PC-9 (cell line): ENCODE data around the gene ARMC6. TPM values are rescaled to one million over a fixed set of nuclear protein-coding genes. Genes with fewer than 3 reads are reported as not detected.

Experiments
- BruUV-seq: library from RNA; stranded (reverse); fragments of 400-500 nt; replicated peaks from 2 replicates; lab custom pipeline; 2021; lab: Mats Ljungman, UMichigan
- CTCF ChIA-PET: fragments of 300-600 bp; sonication (Branson Sonifier 250); formaldehyde crosslinking; loops from one replicate; lab custom pipeline; 2022; ENCODE audit warnings: antibody characterized with exemption; lab: Charles Lee
- POLR2A ChIA-PET: fragments of 300-600 bp; sonication (Branson Sonifier 250); formaldehyde crosslinking; loops from one replicate; lab custom pipeline; 2022; ENCODE audit warnings: antibody characterized with exemption; ENCODE audit not compliant: unreplicated experiment; lab: Charles Lee
- DNase-seq, 2 experiments: peaks; one replicate each; pipeline versions ENCODE4 v3.0.0 to v3.0.0-alpha.2; 2015 to 2022; ENCODE audit warnings: mixed read lengths in 1 of 2
- H2AFZ ChIP-seq: fragments of 200-600 bp; sonication (generic); 2 replicates; pipeline ENCODE4 v1.8.1; 2017; ENCODE audit warnings: antibody characterized with exemption
- H3F3A ChIP-seq: fragments of 200-600 bp; sonication (generic); 2 replicates; pipeline ENCODE4 v1.8.1; 2017; ENCODE audit warnings: antibody characterized with exemption, mild to moderate bottlenecking, low read depth; ENCODE audit not compliant: insufficient read depth
- H3K27ac ChIP-seq: fragments of 200-600 bp; sonication (generic); 2 replicates; pipeline ENCODE4 v1.6.1; 2016; ENCODE audit warnings: mixed run types
- H3K27me3 ChIP-seq: fragments of 200-600 bp; sonication (generic); 2 replicates; pipeline ENCODE4 v1.6.1; 2016; ENCODE audit warnings: low read depth, mixed run types; ENCODE audit not compliant: insufficient read depth
- H3K36me3 ChIP-seq: fragments of 200-600 bp; sonication (generic); 2 replicates; pipeline ENCODE4 v1.6.1; 2016; ENCODE audit warnings: low read depth, mixed run types
- H3K4me1 ChIP-seq: fragments of 200-600 bp; sonication (generic); replicated peaks from 2 replicates; pipeline ENCODE4 v1.6.1; 2016; ENCODE audit warnings: mixed run types; ENCODE audit not compliant: insufficient read depth
- H3K4me2 ChIP-seq: fragments of 200-600 bp; sonication (generic); 2 replicates; pipeline ENCODE4 v1.6.1; 2017; ENCODE audit warnings: mixed run types
- H3K4me3 ChIP-seq: fragments of 200-600 bp; sonication (generic); 2 replicates; pipeline ENCODE4 v1.6.1; 2016; ENCODE audit warnings: mixed run types
- H3K79me2 ChIP-seq: fragments of 200-600 bp; sonication (generic); 2 replicates; pipeline ENCODE4 v1.6.1; 2017; ENCODE audit warnings: low read depth, mixed run types
- H3K9me2 ChIP-seq: fragments of 200-600 bp; sonication (generic); 2 replicates; pipeline ENCODE4 v1.8.1; 2017; ENCODE audit warnings: mild to moderate bottlenecking; ENCODE audit not compliant: insufficient read depth
- H3K9me3 ChIP-seq: fragments of 200-600 bp; sonication (generic); 2 replicates; pipeline ENCODE4 v1.8.1; 2016; ENCODE audit warnings: low read depth; ENCODE audit not compliant: insufficient read depth
- H4K20me1 ChIP-seq: fragments of 200-600 bp; sonication (generic); 2 replicates; pipeline ENCODE4 v1.8.1; 2017; ENCODE audit not compliant: insufficient read depth
- CTCF ChIP-seq: fragments of 200-600 bp; sonication (generic); conservative IDR thresholded peaks from 2 replicates; pipeline ENCODE4 v1.6.1; 2017; ENCODE audit warnings: mixed run types, antibody characterized with exemption, mild to moderate bottlenecking, moderate library complexity
- EZH2 ChIP-seq: fragments of 200-600 bp; sonication (generic); IDR thresholded peaks from 2 replicates; pipeline ENCODE4 v1.8.0; 2017; ENCODE audit warnings: antibody characterized with exemption, low read depth
- intact Hi-C: fragments of 100-400 bp; cut with micrococcal nuclease; formaldehyde crosslinking; loops from one replicate; pipeline ENCODE4 v1.10.0; 2022; ENCODE audit not compliant: unreplicated experiment
- total RNA-seq: library from RNA; stranded (reverse); gene quantifications from 2 replicates; pipeline ENCODE4 v1.2.3, GENCODE V29; 2021

ARMC6 gene
- total RNA-seq, 1 experiment from 2014 or later = 28.8 TPM

DNA sequence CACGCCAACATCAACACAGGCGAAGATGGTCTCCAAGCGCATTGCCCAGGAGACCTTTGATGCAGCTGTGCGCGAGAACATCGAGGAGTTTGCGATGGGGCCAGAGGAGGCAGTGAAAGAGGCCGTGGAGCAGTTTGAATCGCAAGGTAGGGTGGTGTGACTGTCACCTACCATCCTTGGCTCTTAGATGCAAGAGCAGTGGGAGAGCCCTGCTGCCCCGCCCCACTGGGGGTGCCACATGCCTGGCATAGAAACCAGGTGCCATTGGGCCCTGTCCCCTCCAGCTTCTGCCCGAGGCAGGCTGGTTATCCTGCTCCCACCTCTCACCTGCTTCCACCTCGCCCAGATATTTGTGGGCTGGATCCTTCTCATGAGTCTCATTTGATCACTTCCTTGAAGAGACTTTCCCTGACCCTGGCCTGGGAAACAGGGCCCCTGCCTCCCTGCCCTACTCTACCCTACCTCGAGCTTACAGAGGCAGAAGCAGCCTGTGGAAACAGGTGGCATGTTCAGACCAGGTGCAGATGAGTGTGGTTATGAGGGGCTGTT is 9.4 kb downstream of the ARMC6 start:
- DNase-seq = peak; percentile 31 to 89
- POLR2A ChIA-PET = interaction anchor here (0.7 kb wide), 1 partner anchor 248 kb away, joined by 3 read pairs; no protein-coding TSS in a partner anchor
- intact Hi-C loops = no loop called here

DNA sequence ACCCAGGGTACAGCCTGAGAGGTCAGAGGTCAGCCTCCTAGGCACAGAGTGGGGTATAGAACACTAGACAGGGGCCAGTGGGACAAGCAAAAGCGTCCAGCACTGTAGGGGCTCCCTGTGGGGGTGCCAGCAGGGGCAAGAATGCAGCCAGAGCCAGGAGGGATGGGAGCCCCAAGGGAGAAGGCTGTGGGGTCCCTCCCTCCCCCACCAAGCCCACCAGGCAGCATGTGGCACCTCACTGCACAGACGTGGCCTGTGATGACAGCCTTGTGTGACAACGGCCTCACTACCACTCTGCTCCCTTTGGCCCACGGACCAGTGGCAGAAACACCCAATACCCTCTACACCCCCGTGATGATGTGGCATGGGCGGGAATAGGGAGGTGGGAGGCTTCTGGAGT is 10.1 kb downstream of the ARMC6 start:
- peaks cover 21% of the 10 kb centered on the region for H3K79me2 ChIP-seq
- no peak overlapping the region for H2AFZ ChIP-seq
- POLR2A ChIA-PET = no interaction called here
- H3K4me3 ChIP-seq = no peak overlapping the region
- H3K27me3 ChIP-seq = no peaks in the 10 kb centered on the region
- TF ChIP-seq EZH2 = no peak
- TF ChIP-seq CTCF = no peak
- intact Hi-C loops = no loop called here
- peaks cover 5% of the 10 kb centered on the region; the same call in 1 of the 2 replicates for H3F3A ChIP-seq
- H3K27ac ChIP-seq = peak overlapping the region; percentile 68
- H4K20me1 ChIP-seq = 0 out of 2 replicates have a peak, but pooled peaks cover 10% of the 10 kb centered on the region
- no peak for DNase-seq
- H3K4me1 ChIP-seq = peaks cover 29% of the 10 kb centered on the region
- no TSS peak for BruUV-seq
- H3K9me2 ChIP-seq = no peaks in the 10 kb centered on the region
- 0 out of 2 replicates have a peak, but pooled peaks cover 6% of the 10 kb centered on the region for H3K36me3 ChIP-seq
- H3K9me3 ChIP-seq = no peaks in the 10 kb centered on the region
- H3K4me2 ChIP-seq = peak overlapping the region; percentile 41
- CTCF ChIA-PET = no interaction called here

More for the DNA sequence above, 9.4 kb downstream of the ARMC6 start:
- H3K4me3 ChIP-seq = no peak overlapping the region
- 0 out of 2 replicates have a peak, but pooled peaks cover 6% of the 10 kb centered on the region for H3K36me3 ChIP-seq
- H3K9me2 ChIP-seq = no peaks in the 10 kb centered on the region
- H3K4me2 ChIP-seq = peak overlapping the region; percentile 41
- TF ChIP-seq CTCF = no peak
- no peak for TF ChIP-seq EZH2
- H3K4me1 ChIP-seq = peaks cover 29% of the 10 kb centered on the region
- H2AFZ ChIP-seq = no peak overlapping the region
- H3K79me2 ChIP-seq = peaks cover 26% of the 10 kb centered on the region
- H3K27ac ChIP-seq = peak overlapping the region; percentile 68
- BruUV-seq = no TSS peak
- CTCF ChIA-PET = no interaction called here
- no peaks in the 10 kb centered on the region for H3K9me3 ChIP-seq
- H4K20me1 ChIP-seq = 0 out of 2 replicates have a peak, but pooled peaks cover 10% of the 10 kb centered on the region
- H3K27me3 ChIP-seq = no peaks in the 10 kb centered on the region
- H3F3A ChIP-seq = peaks cover 5% of the 10 kb centered on the region; the same call in 1 of the 2 replicates

DNA sequence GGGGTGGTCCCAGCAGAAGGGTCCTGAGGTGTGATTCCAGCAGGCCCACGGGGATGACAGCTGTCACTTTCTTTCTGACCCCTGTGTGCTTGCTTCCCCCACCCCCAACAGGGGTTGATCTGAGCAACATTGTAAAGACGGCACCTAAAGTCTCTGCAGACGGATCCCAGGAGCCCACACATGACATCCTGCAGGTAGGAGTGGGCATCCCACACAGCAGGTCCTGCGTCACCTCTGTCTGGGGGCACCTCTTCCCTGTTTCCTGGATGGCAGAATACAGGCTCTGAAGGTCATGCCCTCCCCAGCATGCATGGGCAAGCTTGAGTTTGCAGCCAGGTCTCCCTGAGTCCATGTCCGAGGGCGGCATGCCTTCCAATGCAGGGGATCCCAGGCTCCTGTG is 10.5 kb downstream of the ARMC6 start:
- Histone ChIP-seq H4K20me1 (0 out of 2 replicates have a peak, but pooled peaks cover 10% of the 10 kb centered on the region), H3K9me3 (no peaks in the 10 kb centered on the region), H3K9me2 (no peaks in the 10 kb centered on the region), H3K79me2 (peaks cover 21% of the 10 kb centered on the region), H3K27ac (no peak overlapping the region), H2AFZ (no peak overlapping the region), H3K4me1 (peaks cover 29% of the 10 kb centered on the region), H3K36me3 (0 out of 2 replicates have a peak, but pooled peaks cover 6% of the 10 kb centered on the region), H3K4me2 (no peak overlapping the region), H3F3A (peaks cover 5% of the 10 kb centered on the region; the same call in 1 of the 2 replicates), H3K4me3 (no peak overlapping the region), H3K27me3 (no peaks in the 10 kb centered on the region)
- DNase-seq = no peak
- TF ChIP-seq EZH2 (no peak), CTCF (no peak)
- CTCF ChIA-PET = no interaction called here
- intact Hi-C loops = no loop called here
- no TSS peak for BruUV-seq
- POLR2A ChIA-PET = no interaction called here
